ENCODE results near the gene TEX22. TPM values are rescaled to one million over a fixed set of nuclear protein-coding genes. Genes with fewer than 3 reads are reported as not detected.

Gene TEX22
- total RNA-seq, 1 donor from 2014 or later = 4.1 TPM

DNA sequence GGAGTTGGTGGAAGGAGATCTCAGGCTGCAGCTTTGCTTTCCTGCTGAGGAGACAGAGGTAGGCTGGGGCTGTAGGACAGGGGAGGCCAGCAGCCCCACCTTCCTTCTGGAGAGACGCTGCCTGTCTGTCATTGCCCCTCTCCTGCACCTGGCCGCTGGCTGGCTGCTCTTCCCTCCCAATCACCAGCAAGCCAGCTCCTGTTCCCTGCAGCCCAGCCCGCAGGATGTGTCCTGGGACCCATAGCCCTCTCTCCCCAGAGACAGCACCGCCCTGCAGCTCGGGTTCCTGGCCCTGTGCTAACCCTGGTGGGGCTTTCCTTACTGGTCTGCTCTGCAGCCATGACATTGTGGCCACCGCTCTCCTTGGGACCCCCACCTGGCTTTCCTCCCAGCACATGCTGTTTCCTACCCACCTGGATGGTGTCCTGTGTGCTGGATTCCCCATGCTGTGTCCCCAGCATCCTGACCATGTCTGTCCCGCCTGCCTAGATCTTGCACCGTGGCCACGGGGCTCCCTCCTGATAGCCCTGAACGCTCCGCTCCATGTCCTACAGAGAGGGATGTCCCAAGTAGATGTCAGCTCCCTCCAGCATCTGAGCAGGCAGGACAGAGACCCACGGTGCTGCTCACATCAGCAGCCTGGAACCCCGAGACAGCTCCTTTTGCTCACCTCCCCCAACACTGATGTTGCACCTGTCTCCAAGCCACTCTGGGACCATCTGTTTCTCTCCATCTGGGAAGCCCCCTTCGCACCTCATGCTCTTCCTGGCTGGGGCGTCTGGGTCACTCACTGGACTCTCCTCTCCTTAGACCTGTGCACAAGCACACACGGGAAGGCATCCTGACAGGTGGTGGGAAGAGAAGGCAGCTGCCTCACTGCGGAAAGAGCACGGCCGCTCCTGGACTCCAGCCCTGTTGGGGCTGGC, 20.2 kb downstream of the TEX22 start:
- Mint-ChIP-seq H3K36me3 (no peaks in the 10 kb centered on the region), H3K4me3 (peak overlapping the region; percentile 80), H3K9me3 (no peaks in the 10 kb centered on the region), H3K4me1 (ENCODE audit: unreplicated experiment) (peaks cover 16% of the 10 kb centered on the region), H3K27ac (peak overlapping the region; percentile 36), H3K27me3 (no peaks in the 10 kb centered on the region)
- DNase-seq (ENCODE audit: extremely low spot score, unreplicated experiment) = no peak
- TF ChIP-seq, protein P1, sequence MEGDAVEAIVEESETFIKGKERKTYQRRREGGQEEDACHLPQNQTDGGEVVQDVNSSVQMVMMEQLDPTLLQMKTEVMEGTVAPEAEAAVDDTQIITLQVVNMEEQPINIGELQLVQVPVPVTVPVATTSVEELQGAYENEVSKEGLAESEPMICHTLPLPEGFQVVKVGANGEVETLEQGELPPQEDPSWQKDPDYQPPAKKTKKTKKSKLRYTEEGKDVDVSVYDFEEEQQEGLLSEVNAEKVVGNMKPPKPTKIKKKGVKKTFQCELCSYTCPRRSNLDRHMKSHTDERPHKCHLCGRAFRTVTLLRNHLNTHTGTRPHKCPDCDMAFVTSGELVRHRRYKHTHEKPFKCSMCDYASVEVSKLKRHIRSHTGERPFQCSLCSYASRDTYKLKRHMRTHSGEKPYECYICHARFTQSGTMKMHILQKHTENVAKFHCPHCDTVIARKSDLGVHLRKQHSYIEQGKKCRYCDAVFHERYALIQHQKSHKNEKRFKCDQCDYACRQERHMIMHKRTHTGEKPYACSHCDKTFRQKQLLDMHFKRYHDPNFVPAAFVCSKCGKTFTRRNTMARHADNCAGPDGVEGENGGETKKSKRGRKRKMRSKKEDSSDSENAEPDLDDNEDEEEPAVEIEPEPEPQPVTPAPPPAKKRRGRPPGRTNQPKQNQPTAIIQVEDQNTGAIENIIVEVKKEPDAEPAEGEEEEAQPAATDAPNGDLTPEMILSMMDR (conservative IDR thresholded peaks at IDR 0.05) = no peak

DNA sequence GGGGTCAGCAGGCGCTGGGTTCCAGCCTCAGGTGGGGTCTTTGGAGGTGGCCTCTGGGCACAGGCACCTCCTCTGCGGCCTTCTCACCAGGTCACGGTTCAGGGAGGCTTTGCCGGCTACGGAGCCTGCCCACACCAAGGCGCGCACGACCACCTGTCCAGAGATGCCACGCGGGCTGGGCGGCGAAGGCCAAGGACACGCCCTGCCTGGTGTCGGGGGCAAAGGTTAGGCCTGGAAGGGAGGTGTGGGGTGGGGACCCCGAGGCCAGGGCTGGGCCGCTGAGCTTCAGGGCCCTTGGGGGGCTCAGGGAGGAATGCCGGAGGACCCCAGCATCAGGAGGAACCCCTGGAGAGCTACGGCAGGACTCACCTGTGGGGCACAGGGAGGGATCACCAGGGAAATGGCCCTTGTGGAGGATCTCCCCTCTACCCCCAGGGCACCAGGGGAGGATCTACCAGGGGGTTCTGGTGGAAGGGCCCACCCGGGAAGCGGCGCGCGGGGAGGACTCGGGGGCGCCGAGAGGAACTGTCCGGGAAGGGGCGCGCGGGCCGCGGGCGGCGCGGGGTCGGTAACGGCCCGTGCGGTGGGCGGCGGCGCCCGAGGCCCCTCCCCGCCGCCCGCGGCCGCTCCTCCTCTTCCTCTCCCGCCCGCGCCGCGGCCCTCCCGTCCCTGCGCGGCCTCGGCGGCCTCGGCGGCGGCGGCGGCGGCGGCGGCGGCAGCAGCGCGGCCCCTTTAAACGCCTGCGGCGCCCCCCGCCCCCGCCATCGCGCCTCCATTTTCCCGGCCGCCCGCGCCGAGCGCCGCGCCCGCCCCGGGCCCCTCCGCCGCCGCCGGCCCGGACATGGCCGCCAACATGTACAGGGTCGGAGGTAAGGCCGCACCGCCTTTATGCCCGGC, 21.1 kb downstream of the TEX22 start, which contains the start of gene MTA1:
TSS of gene MTA1 (plus strand) at position 633 of the 897 bp plus-strand sequence. CDS start at position 842, 209 bp downstream.
- Mint-ChIP-seq H3K4me1 (ENCODE audit: unreplicated experiment) (peaks cover 16% of the 10 kb centered on the region), H3K9me3 (no peaks in the 10 kb centered on the region), H3K4me3 (peak within 1 kb of the TSS; percentile 91), H3K27me3 (no peaks in the 10 kb centered on the region), H3K27ac (peak within 1 kb of the TSS; percentile 84), H3K36me3 (no peaks in the 10 kb centered on the region)
- TF ChIP-seq, protein P1 (conservative IDR thresholded peaks at IDR 0.05) = no peak
- peak; percentile 67 for DNase-seq (ENCODE audit: extremely low spot score, unreplicated experiment)

DNA sequence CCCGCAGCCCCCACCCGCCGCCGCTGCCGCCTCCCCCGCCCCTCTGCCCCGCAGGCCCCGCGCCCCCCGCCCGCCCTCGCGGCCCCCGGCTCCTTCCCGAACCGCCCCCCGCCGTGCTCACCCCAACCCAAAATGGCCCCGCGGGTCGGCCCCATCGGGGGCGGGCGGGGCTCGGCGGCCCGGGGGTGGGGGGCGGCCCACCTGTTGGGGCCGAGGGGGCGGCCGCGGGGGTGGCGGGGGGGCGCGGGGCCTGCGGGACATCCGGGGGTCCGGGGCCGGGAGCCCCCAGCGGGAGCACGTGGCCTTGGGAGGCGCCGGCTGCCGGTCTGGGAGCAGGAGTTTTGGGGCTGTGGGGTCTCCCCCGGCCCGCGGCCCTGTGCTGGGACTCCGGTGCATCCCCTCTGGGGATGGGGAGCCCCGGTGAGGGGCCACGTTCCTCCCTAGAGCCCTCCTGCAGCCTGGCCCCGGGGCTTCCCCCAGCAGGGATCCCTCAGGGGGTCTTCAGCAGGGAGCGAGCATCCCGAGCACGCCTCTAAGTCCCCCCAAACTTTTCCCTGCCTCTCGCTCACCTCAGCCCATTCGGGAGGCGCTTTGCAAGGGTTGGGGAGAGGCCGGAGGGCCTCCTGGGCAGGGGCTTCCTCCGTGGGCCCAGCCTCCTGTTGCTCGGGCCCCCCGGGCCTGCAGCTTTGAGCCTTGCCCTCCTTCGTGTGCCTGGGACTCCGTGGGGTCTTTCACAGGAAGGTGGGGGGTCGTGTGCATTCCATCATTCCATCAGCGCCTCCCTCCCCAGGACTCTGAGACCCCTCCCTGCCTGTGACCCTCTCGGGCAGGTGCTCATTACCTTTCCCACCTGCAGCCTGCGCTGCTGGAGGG, 22.0 kb downstream of the TEX22 start:
- Mint-ChIP-seq H3K27me3 (no peaks in the 10 kb centered on the region), H3K36me3 (no peaks in the 10 kb centered on the region), H3K4me1 (ENCODE audit: unreplicated experiment) (peaks cover 13% of the 10 kb centered on the region), H3K27ac (peak overlapping the region; percentile 84), H3K9me3 (no peaks in the 10 kb centered on the region), H3K4me3 (peak overlapping the region; percentile 91)
- TF ChIP-seq, protein P1 (conservative IDR thresholded peaks at IDR 0.05) = no peak
- DNase-seq (ENCODE audit: extremely low spot score, unreplicated experiment) = no peak

DNA sequence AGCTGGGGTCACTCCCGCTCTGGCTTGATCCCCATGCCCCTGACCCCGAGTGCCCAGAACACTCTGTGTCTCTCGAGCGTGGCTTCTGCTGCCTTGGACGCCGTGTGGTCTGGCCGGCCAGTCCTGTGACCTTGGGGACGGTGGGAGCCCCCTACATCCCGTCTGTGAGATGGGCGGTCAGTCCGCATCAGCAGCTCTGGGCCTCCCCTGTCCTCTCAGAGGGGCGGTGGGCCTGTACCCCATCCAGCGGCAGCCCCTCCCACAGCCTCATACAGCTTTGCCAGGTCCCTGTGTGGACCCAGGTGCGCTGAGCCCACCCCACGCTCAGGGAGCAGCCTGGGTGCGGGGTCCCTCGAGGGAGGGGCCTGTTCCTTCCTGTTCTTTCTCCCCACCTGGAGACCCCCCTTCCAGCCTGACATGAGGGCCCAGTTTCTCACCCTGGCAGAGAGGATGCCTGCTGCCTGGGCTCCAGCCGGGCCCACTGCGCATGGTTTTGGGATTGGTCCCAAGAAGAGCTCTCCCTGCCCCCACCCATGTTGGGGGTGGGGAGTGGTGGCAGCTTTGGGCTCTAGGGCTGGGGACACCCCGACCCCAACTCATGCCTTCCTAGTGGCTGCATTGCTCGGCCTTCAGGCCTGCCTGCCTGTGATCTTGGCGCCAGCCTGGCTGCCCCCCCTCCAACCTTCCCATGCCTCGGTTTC, 22.8 kb downstream of the TEX22 start:
- no peaks in the 10 kb centered on the region for H3K9me3 Mint-ChIP-seq
- TF ChIP-seq, protein P1 (conservative IDR thresholded peaks at IDR 0.05) = no peak
- H3K27me3 Mint-ChIP-seq = no peaks in the 10 kb centered on the region
- H3K27ac Mint-ChIP-seq = peak overlapping the region; percentile 84
- no peaks in the 10 kb centered on the region for H3K36me3 Mint-ChIP-seq
- no peak for DNase-seq (ENCODE audit: extremely low spot score, unreplicated experiment)
- H3K4me3 Mint-ChIP-seq = peak overlapping the region; percentile 91
- H3K4me1 Mint-ChIP-seq (ENCODE audit: unreplicated experiment) = peaks cover 12% of the 10 kb centered on the region

All from type B pancreatic cell (in vitro differentiated cells).